WTC11 (cell line): ENCODE measurements around the gene PRKN. TPM values are rescaled to one million over a fixed set of nuclear protein-coding genes. Genes with fewer than 3 reads are reported as not detected.

Experiments used
- ATAC-seq: fragments of 200-7000 bp; cut with Tn5 transposase; 2 replicates; pipeline ENCODE4 v1.10.0; 2021; ENCODE audit warnings: mild to moderate bottlenecking, moderate library complexity
- CTCF ChIA-PET: fragments of 300-600 bp; sonication (Branson Sonifier 250); formaldehyde crosslinking; loops from one replicate; lab custom pipeline; 2021; ENCODE audit warnings: antibody characterized with exemption; lab: Charles Lee
- POLR2A ChIA-PET: fragments of 350-600 bp; sonication (Branson Sonifier 250); formaldehyde crosslinking; loops from one replicate; lab custom pipeline; 2021; ENCODE audit warnings: antibody characterized with exemption; lab: Charles Lee
- DNase-seq: peaks from one replicate; pipeline ENCODE4 v3.0.0; 2021; ENCODE audit warnings: low spot score
- H3K27ac Mint-ChIP-seq: 2 replicates; pipeline ENCODE4 v1.8.0; 2021; ENCODE audit warnings: mixed read lengths
- H3K27me3 Mint-ChIP-seq: 2 replicates; pipeline ENCODE4 v1.8.0; 2021; ENCODE audit warnings: low read depth, mild to moderate bottlenecking, moderate library complexity, mixed read lengths
- H3K36me3 Mint-ChIP-seq: 2 replicates; pipeline ENCODE4 v1.8.0; 2021; ENCODE audit warnings: mixed read lengths
- H3K4me1 Mint-ChIP-seq: 2 replicates; pipeline ENCODE4 v1.8.0; 2022; ENCODE audit warnings: mixed read lengths
- H3K4me3 Mint-ChIP-seq: 2 replicates; pipeline ENCODE4 v1.8.0; 2021; ENCODE audit warnings: mild to moderate bottlenecking, moderate library complexity, mixed read lengths
- H3K9me3 Mint-ChIP-seq: 2 replicates; pipeline ENCODE4 v1.8.0; 2021; ENCODE audit warnings: mixed read lengths
- CDX4 ChIP-seq: fragments of 250-450 bp; sonication (Bioruptor Pico); IDR thresholded peaks from 2 replicates; pipeline ENCODE4 v1.9.0; 2021; ENCODE audit warnings: moderate library complexity, mild to moderate bottlenecking, inconsistent platforms, borderline replicate concordance
- CREM ChIP-seq: sonication (generic); formaldehyde crosslinking; IDR thresholded peaks from 2 replicates; pipeline ENCODE4 v1.8.1; 2022; ENCODE audit warnings: mild to moderate bottlenecking, missing genetic modification reagents, moderate library complexity
- EMX1 ChIP-seq: fragments of 250-450 bp; sonication (Bioruptor Pico); IDR thresholded peaks from 2 replicates; pipeline ENCODE4 v1.8.0; 2021; ENCODE audit warnings: mild to moderate bottlenecking
- GRHL2 ChIP-seq: fragments of 250-450 bp; sonication (Bioruptor Pico); IDR thresholded peaks from 2 replicates; pipeline ENCODE4 v1.8.0; 2022; ENCODE audit warnings: mild to moderate bottlenecking, moderate library complexity; ENCODE audit not compliant: insufficient replicate concordance, severe bottlenecking
- IRF2 ChIP-seq: sonication (generic); formaldehyde crosslinking; IDR thresholded peaks from 2 replicates; pipeline ENCODE4 v1.8.0; 2022; ENCODE audit warnings: low read depth, missing genetic modification reagents, borderline replicate concordance
- NR1H2 ChIP-seq: sonication (generic); formaldehyde crosslinking; IDR thresholded peaks from 2 replicates; pipeline ENCODE4 v1.9.0; 2021; ENCODE audit warnings: mild to moderate bottlenecking, moderate library complexity, missing genetic modification reagents
- PREB ChIP-seq: sonication (generic); formaldehyde crosslinking; IDR thresholded peaks from 2 replicates; pipeline ENCODE4 v1.8.1; 2022; ENCODE audit warnings: mild to moderate bottlenecking, missing genetic modification reagents, moderate library complexity, borderline replicate concordance
- TCF7 ChIP-seq: sonication (generic); formaldehyde crosslinking; IDR thresholded peaks from 2 replicates; pipeline ENCODE4 v1.8.0; 2022; ENCODE audit warnings: mild to moderate bottlenecking, low read depth, missing genetic modification reagents, moderate library complexity
- TEAD1 ChIP-seq: sonication (generic); formaldehyde crosslinking; IDR thresholded peaks from 2 replicates; pipeline ENCODE4 v1.8.0; 2022; ENCODE audit warnings: mild to moderate bottlenecking, missing genetic modification reagents
- ZBTB21 ChIP-seq: sonication (generic); formaldehyde crosslinking; IDR thresholded peaks from 2 replicates; pipeline ENCODE4 v1.8.1; 2023; ENCODE audit warnings: mild to moderate bottlenecking, missing genetic modification reagents, borderline replicate concordance
- ZMAT4 ChIP-seq: fragments of 250-450 bp; sonication (Bioruptor Pico); IDR thresholded peaks from 2 replicates; pipeline ENCODE4 v1.9.0; 2021; ENCODE audit warnings: mild to moderate bottlenecking
- ZNF138 ChIP-seq: sonication (generic); formaldehyde crosslinking; conservative IDR thresholded peaks from 2 replicates; pipeline ENCODE4 v1.8.1; 2022; ENCODE audit warnings: mild to moderate bottlenecking, moderate library complexity, missing genetic modification reagents
- ZNF423 ChIP-seq: fragments of 250-450 bp; sonication (Bioruptor Pico); IDR thresholded peaks from 2 replicates; pipeline ENCODE4 v2.1.2; 2022; ENCODE audit warnings: mild to moderate bottlenecking, moderate library complexity
- ZNF532 ChIP-seq: fragments of 250-450 bp; sonication (Bioruptor Pico); IDR thresholded peaks from 2 replicates; pipeline ENCODE4 v1.9.0; 2021; ENCODE audit warnings: mild to moderate bottlenecking, borderline replicate concordance
- total RNA-seq: library from RNA; stranded (reverse); gene quantifications from 3 replicates; pipeline ENCODE4 v1.2.3, GENCODE V29; 2021
- TF ChIP-seq, protein P1 (sequence below): sonication (generic); formaldehyde crosslinking; IDR thresholded peaks from 2 replicates; pipeline ENCODE4 v1.8.0; 2023; ENCODE audit warnings: missing genetic modification reagents, mild to moderate bottlenecking, borderline replicate concordance
- TF ChIP-seq, protein P2 (sequence below): sonication (generic); formaldehyde crosslinking; conservative IDR thresholded peaks from 2 replicates; pipeline ENCODE4 v1.8.1; 2022; ENCODE audit warnings: mild to moderate bottlenecking, missing genetic modification reagents
- TF ChIP-seq, protein P3 (sequence below): sonication (generic); formaldehyde crosslinking; IDR thresholded peaks from 2 replicates; pipeline ENCODE4 v1.8.1; 2022; ENCODE audit warnings: missing genetic modification reagents, borderline replicate concordance

Gene PRKN
- total RNA-seq, 1 experiment from 2014 or later, result 0.59 TPM

DNA sequence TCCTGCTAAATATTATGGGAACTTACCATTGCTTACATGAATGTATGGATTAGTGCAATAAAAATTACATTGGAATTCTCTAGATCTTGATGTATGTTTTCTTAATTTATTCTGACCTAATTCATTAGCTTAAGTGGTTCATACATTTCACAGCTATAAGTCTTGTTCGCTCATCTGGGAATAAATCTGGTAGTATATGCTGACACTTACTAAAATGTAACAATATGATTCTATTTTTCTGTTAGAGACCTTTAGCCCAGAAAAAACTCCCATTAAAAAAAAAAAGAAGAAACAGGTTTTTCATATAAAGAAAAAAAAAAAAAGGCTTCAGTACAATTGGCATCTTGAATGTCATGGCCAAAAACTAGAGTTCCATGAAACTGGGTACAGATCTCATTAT, 1059.6 kb downstream of the PRKN start:
- ATAC-seq (no peak), DNase-seq (no peak)
- TF ChIP-seq, protein P1, sequence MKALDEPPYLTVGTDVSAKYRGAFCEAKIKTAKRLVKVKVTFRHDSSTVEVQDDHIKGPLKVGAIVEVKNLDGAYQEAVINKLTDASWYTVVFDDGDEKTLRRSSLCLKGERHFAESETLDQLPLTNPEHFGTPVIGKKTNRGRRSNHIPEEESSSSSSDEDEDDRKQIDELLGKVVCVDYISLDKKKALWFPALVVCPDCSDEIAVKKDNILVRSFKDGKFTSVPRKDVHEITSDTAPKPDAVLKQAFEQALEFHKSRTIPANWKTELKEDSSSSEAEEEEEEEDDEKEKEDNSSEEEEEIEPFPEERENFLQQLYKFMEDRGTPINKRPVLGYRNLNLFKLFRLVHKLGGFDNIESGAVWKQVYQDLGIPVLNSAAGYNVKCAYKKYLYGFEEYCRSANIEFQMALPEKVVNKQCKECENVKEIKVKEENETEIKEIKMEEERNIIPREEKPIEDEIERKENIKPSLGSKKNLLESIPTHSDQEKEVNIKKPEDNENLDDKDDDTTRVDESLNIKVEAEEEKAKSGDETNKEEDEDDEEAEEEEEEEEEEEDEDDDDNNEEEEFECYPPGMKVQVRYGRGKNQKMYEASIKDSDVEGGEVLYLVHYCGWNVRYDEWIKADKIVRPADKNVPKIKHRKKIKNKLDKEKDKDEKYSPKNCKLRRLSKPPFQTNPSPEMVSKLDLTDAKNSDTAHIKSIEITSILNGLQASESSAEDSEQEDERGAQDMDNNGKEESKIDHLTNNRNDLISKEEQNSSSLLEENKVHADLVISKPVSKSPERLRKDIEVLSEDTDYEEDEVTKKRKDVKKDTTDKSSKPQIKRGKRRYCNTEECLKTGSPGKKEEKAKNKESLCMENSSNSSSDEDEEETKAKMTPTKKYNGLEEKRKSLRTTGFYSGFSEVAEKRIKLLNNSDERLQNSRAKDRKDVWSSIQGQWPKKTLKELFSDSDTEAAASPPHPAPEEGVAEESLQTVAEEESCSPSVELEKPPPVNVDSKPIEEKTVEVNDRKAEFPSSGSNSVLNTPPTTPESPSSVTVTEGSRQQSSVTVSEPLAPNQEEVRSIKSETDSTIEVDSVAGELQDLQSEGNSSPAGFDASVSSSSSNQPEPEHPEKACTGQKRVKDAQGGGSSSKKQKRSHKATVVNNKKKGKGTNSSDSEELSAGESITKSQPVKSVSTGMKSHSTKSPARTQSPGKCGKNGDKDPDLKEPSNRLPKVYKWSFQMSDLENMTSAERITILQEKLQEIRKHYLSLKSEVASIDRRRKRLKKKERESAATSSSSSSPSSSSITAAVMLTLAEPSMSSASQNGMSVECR (CRISPR knock-in tag), result no peak
- no peak for TF ChIP-seq IRF2 (CRISPR knock-in tag)
- H3K4me3 Mint-ChIP-seq, result no peak overlapping the region
- CTCF ChIA-PET, result interaction anchor here (0.7 kb wide), 1 partner anchor 304 kb away, joined by 3 read pairs; no protein-coding TSS in a partner anchor
- H3K36me3 Mint-ChIP-seq, result peaks cover 4% of the 10 kb centered on the region
- H3K9me3 Mint-ChIP-seq, result peaks cover 27% of the 10 kb centered on the region
- H3K27ac Mint-ChIP-seq, result no peak overlapping the region
- H3K27me3 Mint-ChIP-seq, result no peaks in the 10 kb centered on the region
- H3K4me1 Mint-ChIP-seq, result no peaks in the 10 kb centered on the region
- POLR2A ChIA-PET, result no interaction called here

GRCh38 chr6:161663682-161664081, 1063.9 kb downstream of the PRKN start:
- TF ChIP-seq ZMAT4 (CRISPR knock-in tag) (no peak), ZNF138 (CRISPR knock-in tag) (no peak), TCF7 (no peak), NR1H2 (no peak), GRHL2 (CRISPR knock-in tag) (no peak), TEAD1 (CRISPR knock-in tag) (no peak), ZNF423 (CRISPR knock-in tag) (no peak), PREB (no peak), EMX1 (CRISPR knock-in tag) (no peak), CDX4 (CRISPR knock-in tag) (no peak), ZBTB21 (no peak), IRF2 (CRISPR knock-in tag) (no peak), CREM (CRISPR knock-in tag) (no peak), ZNF532 (CRISPR knock-in tag) (no peak)
- TF ChIP-seq, protein P2, sequence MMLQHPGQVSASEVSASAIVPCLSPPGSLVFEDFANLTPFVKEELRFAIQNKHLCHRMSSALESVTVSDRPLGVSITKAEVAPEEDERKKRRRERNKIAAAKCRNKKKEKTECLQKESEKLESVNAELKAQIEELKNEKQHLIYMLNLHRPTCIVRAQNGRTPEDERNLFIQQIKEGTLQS (CRISPR knock-in tag), result no peak
- TF ChIP-seq, protein P3, sequence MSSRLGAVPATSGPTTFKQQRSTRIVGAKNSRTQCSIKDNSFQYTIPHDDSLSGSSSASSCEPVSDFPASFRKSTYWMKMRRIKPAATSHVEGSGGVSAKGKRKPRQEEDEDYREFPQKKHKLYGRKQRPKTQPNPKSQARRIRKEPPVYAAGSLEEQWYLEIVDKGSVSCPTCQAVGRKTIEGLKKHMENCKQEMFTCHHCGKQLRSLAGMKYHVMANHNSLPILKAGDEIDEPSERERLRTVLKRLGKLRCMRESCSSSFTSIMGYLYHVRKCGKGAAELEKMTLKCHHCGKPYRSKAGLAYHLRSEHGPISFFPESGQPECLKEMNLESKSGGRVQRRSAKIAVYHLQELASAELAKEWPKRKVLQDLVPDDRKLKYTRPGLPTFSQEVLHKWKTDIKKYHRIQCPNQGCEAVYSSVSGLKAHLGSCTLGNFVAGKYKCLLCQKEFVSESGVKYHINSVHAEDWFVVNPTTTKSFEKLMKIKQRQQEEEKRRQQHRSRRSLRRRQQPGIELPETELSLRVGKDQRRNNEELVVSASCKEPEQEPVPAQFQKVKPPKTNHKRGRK (CRISPR knock-in tag), result no peak
- Mint-ChIP-seq H3K27me3 (no peaks in the 10 kb centered on the region), H3K27ac (no peak overlapping the region), H3K4me1 (no peaks in the 10 kb centered on the region), H3K36me3 (peaks cover 16% of the 10 kb centered on the region), H3K9me3 (peaks cover 48% of the 10 kb centered on the region), H3K4me3 (no peak overlapping the region)
- no peak for ATAC-seq
- ChIA-PET POLR2A (no interaction called here), CTCF (no interaction called here)
- DNase-seq, result no peak
